ENCODE results near the gene ASAP3. TPM values are rescaled to one million over a fixed set of nuclear protein-coding genes. Genes with fewer than 3 reads are reported as not detected.

ASAP3 gene
- 10.5 and 32.1 TPM in 2 replicates for total RNA-seq

DNA sequence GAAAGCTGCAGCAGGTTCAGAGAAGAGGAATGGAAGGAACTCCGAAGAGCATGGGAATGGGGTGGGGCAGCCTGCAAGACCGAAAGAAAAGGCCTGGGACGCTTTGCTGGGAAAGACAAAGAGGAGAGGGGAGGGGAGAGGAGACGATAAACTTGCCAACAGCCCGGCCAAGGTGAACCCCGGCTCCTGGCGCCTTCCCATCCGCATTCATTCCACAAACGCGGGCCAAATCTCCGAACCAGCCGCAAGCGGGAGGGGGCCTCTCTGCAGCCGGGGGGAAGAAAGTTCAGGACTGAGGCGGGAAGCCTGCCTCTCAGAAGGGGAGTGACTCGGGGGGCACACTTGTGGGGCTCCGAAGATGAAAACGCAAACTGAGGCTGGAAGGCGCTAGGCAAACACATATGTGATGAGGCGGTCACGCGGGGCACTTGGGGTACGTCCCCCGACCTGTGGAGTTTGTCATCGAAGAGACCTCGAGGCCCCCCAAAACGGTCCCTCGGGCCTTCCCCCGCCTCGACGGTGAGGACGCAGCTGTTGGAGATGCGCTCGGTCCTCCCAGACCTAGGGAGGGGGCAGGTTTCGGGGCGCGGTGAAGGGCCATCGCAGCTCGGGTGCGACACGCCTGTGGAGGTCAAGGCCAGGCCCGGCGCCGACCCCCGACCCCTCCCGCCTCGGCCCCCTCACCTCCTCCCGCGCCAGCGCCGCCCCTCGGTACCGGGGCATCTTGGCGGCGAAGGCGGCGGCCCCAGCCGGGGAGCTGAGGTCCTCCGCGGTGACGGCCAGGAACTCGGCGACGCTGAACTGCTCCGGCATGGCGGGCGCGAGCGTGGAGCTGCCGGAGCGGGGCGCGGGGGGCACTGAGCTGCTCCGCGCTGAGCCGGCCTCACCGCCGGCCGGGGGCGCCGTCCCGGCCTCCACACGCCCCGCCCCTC lies at the start of gene ASAP3:
Gene ASAP3 (minus strand): TSS at position 859 of the 932 bp plus-strand sequence. CDS start 46 bp downstream, at position 813.

DNA sequence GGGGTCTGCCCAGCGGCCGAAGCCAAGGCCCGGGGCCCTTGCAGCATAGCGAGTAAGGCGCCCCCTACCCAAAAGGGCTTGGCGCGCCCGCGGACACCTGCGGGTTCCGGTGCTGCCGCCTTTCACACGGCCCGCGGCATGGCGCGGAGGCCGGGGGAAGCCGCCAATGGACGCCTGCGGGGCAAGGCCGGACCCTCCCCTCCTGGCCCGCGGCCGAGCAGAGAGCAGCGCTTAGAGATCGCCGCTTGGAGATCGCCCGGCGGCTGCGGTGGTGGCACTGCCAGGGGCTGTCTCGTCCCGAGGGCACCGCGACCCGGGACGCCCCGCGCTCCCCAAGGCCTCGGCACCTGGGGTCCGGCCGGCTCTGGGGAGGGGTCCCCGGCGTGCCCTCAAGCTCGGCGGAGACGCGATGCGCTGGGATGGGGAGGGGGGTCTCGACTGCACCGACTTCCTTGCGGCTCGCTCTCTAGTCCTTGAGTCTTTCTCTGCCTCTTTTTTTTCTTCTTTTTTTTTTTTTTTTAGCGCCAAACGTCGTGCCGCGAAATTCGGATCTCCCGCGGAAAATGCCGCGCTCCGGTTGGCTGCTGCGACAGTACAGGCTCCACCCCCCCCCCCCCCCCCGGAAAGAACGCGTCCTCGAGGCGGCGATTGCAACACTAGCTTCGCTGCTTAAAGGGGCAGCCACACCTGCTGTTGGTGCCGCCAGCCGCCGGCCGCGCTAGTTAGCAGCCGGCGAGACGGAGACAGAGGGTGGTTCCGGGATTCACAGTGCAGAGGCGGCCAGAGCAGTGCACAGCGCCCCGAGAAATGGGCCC lies 47.0 kb upstream of the ASAP3 start, which contains the start of gene E2F2:
Gene E2F2 (minus strand): TSS at position 487 of the 815 bp plus-strand sequence. CDS start 440 bp downstream, at position 47.

DNA sequence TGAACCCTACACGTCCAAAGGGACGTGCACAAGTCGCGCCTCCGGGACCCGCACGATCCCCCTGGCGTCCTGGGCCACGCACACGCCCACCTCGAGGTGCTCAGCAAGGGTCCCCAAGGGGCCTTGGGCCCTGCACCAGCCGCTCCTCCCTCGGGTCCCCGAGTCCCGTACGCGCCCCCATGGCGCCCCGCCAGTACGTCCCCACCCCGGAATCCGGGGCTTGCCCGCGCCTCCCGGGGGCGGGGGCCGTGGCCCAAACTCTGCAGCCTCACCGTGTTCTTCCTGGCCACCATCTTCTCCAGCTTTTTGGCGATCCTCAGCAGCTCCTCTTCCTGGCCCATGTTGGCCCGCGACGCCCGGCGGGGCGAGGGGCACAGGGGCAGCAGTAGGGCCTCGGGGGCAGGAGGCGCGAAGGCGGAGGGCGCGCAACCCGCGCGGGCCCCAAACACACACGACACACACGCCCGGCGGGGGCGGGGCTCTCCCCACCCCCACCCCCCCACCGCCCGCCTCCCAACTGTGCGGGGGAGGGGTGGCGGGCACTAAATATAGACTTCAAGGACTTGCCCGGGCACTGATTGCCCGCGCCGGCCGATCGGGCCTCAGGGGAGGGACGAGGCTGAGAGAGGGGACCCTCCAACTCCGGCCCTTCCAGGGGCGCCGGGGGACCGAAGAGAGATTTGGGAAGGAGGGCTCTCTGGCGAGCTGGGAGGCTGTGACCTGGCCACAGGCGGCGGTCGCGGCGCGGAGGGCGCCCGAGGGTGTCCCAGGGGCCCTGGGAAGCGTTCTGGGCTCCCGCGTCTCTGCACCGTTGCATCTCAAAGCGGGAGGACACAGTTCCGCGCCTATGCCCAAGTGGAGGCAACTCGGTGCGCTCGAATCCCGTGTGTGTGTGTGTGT lies 59.4 kb downstream of the ASAP3 start, which contains the start of gene TCEA3:
Gene TCEA3 (minus strand): TSS at position 456 of the 900 bp plus-strand sequence. CDS start 115 bp downstream, at position 341.

Other genes starting within 250 kb of the ASAP3 start
- gene HNRNPR, start 139.9 kb downstream of the ASAP3 start, total RNA-seq: 53.8 and 103 TPM in 2 replicates
- 14.6 and 26.8 TPM in 2 replicates for gene ZNF436, start 114.3 kb downstream of the ASAP3 start, total RNA-seq
- gene TCEA3, start 59.4 kb downstream of the ASAP3 start, total RNA-seq: 2.9 and 10.7 TPM in 2 replicates
- under 0.01 and 1.3 TPM in 2 replicates for gene E2F2, start 47.1 kb upstream of the ASAP3 start, total RNA-seq
- 289 and 387 TPM in 2 replicates for gene ID3, start 75.3 kb upstream of the ASAP3 start, total RNA-seq
- 992 and 1,142 TPM in 2 replicates for gene RPL11, start 207.6 kb upstream of the ASAP3 start, total RNA-seq